PFSK-1 (cell line): ENCODE measurements around the gene HMX1.

Experiments used
- FOXP2 ChIP-seq: optimal IDR thresholded peaks from 2 replicates; pipeline ENCODE3; 2011; ENCODE audit warnings: borderline replicate concordance, control low read depth, inconsistent platforms; ENCODE audit not compliant: insufficient read depth; ENCODE audit errors: extremely low read length, extremely low read depth
- POLR2AphosphoS5 ChIP-seq: IDR thresholded peaks from 2 replicates; pipeline ENCODE4 v1.6.1; 2012; ENCODE audit warnings: low read depth, mild to moderate bottlenecking, control low read depth, low read length, moderate library complexity
- REST ChIP-seq, 2 experiments: IDR thresholded peaks; 2 replicates each; pipeline versions ENCODE4 v1.6.1 to v1.8.0; 2011 to 2012; ENCODE audit warnings: low read depth in 2 of 2, low read length in 2 of 2, control low read depth in 1 of 2, inconsistent platforms in 1 of 2, mild to moderate bottlenecking in 1 of 2, moderate library complexity in 1 of 2; ENCODE audit not compliant: insufficient read depth in 1 of 2
- SIN3A ChIP-seq: IDR thresholded peaks from 2 replicates; pipeline ENCODE4 v1.6.1; 2012; ENCODE audit warnings: mild to moderate bottlenecking, low read length, moderate library complexity, borderline replicate concordance; ENCODE audit not compliant: insufficient read depth
- TAF1 ChIP-seq: IDR thresholded peaks from 2 replicates; pipeline ENCODE4 v1.6.1; 2012; ENCODE audit warnings: low read length, control low read depth, borderline replicate concordance; ENCODE audit not compliant: insufficient read depth

The HMX1 gene

GRCh38 chr4:8914461-8915171, 43.0 kb upstream of the HMX1 start:
- TF ChIP-seq SIN3A (no peak), REST (IDR thresholded peaks at IDR 0.05; ENCODE audit: insufficient read depth in 1 of 2, low read depth in 2 of 2, low read length in 2 of 2) (no peak), FOXP2 (no peak), POLR2AphosphoS5 (no peak), TAF1 (no peak)

DNA sequence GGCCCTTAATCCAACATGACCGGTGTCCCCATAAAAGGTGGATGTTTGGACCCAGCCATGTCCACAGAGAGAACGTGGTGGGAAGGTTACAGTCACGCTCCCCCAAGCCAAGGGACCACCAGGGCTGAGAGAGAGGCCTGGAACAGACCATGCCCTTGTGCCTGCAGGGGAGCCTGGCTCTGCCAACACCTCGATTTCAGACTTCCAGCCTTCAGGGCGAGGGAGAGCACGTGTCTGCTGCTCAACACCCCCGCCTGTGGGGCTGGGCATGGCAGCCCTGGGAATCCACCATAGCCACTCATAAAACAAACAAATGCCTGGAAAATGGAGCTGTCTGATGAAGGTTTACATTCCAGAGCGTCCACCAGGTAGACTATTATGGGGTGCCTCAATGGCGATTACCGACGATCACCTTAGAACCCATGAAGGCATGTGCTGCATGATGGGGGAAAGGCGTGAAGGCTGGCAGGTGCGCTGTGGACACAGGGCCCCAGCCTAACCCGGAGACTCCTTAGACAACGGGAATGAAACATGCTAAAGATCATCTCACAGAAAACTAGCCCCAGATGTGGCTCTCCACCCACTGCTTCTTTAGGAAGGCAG, 42.3 kb upstream of the HMX1 start:
- TF ChIP-seq REST (IDR thresholded peaks at IDR 0.05; ENCODE audit: insufficient read depth in 1 of 2, low read depth in 2 of 2, low read length in 2 of 2) (no peak), SIN3A (no peak), TAF1 (no peak), POLR2AphosphoS5 (no peak), FOXP2 (no peak)

DNA sequence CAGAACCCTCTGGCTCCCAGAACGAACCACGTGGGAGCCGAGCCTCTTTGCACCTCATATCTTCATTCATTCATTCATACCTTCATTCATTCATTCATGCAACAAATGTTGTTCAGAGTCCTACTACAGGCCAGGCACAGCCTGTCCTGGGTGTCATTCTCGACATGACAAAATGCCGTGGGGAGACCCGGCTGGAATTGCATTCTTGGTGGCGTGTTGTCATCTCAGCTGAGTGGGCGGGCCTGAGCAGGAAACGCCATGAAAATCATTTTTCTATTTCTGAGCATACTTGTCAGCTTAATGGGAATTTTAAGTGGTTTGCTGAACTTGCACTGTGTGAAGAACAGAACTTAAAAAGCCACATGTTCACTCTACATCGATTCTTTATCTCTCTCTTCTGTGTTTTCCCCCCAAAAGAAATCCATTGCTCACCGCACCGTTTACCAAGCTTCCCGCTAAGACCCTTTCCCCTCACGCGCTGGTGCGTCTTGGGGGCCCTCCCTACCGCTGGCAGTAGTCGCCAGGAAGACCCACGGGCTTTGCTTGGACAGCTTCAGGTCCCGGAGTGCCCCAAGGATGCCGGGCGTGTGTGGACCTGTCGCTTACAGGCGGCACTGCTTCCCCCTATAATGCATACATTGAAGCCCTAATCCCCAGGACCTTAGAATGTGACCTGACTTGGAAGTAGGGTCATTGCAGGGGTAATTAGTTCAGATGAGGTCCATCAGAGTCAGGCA, 41.6 kb upstream of the HMX1 start:
- TF ChIP-seq TAF1 (no peak), REST (IDR thresholded peaks at IDR 0.05; ENCODE audit: insufficient read depth in 1 of 2, low read depth in 2 of 2, low read length in 2 of 2) (no peak), FOXP2 (no peak), SIN3A (no peak), POLR2AphosphoS5 (no peak)

DNA sequence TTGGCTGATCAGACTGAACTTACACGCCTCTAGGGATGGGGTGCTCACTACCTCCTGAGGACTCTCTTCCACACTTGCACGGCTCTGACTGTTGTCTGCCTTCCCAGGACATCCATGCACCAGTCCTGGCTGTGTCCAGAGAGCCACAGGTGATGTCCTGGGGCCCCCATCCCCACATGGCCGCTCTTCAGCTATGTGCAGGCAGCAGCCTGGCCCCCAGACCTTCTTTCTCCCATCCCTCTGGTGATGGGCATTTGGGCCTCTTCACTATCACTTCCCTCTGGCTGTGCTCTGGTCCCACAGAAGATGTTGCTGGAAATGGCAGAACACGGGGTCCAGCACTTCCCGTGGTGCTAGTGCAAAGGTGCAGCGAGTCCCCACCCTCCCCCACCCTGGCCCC, 40.9 kb upstream of the HMX1 start:
- TF ChIP-seq SIN3A = no peak
- no peak for TF ChIP-seq FOXP2
- no peak for TF ChIP-seq TAF1
- no peak for TF ChIP-seq REST (IDR thresholded peaks at IDR 0.05; ENCODE audit: insufficient read depth in 1 of 2, low read depth in 2 of 2, low read length in 2 of 2)
- TF ChIP-seq POLR2AphosphoS5 = no peak
